Trophoblast cell (in vitro differentiated cells and primary cell): Measurements from ENCODE around the gene GLUD1.

Source experiments
- DNase-seq, 2 donors: peaks; one replicate each; pipeline ENCODE4 v3.0.0-alpha.2; 2016
- H2AFZ ChIP-seq: 2 replicates; pipeline ENCODE4 v1.6.1; 2013; ENCODE audit warnings: low read length, moderate library complexity, mild to moderate bottlenecking; ENCODE audit not compliant: insufficient read depth, poor library complexity
- H2AK5ac ChIP-seq: 2 replicates; pipeline ENCODE4 v1.6.1; 2013; ENCODE audit warnings: mild to moderate bottlenecking, low read length
- H2BK120ac ChIP-seq: 2 replicates; pipeline ENCODE4 v1.6.1; 2013; ENCODE audit warnings: low read length, mild to moderate bottlenecking, moderate library complexity; ENCODE audit not compliant: insufficient read depth, poor library complexity
- H2BK12ac ChIP-seq: 2 replicates; pipeline ENCODE4 v1.6.1; 2013; ENCODE audit warnings: mild to moderate bottlenecking, low read length, moderate library complexity
- H2BK5ac ChIP-seq: 2 replicates; pipeline ENCODE4 v1.6.1; 2013; ENCODE audit warnings: low read length, low read depth, moderate library complexity, mild to moderate bottlenecking; ENCODE audit not compliant: poor library complexity
- H3K14ac ChIP-seq: 2 replicates; pipeline ENCODE4 v1.6.1; 2013; ENCODE audit warnings: mild to moderate bottlenecking, low read length
- H3K18ac ChIP-seq: 2 replicates; pipeline ENCODE4 v1.6.1; 2013; ENCODE audit warnings: mild to moderate bottlenecking, low read length
- H3K23ac ChIP-seq: 2 replicates; pipeline ENCODE4 v1.6.1; 2013; ENCODE audit warnings: low read length
- H3K27ac ChIP-seq: 2 replicates; pipeline ENCODE4 v1.5.1; 2013; ENCODE audit warnings: low read depth, mild to moderate bottlenecking, inconsistent platforms, low read length, moderate library complexity
- H3K27me3 ChIP-seq: 2 replicates; pipeline ENCODE4 v1.6.1; 2013; ENCODE audit warnings: inconsistent platforms, mild to moderate bottlenecking, low read length, moderate library complexity; ENCODE audit not compliant: insufficient read depth
- H3K36me3 ChIP-seq, 2 experiments: 1 replicate in 1 of 2; 2 replicates in 1 of 2; pipeline ENCODE4 v1.6.1; 2013; ENCODE audit warnings: low read length in 2 of 2, mild to moderate bottlenecking in 2 of 2, moderate library complexity in 1 of 2; ENCODE audit not compliant: insufficient read depth in 2 of 2, control insufficient read depth in 1 of 2
- H3K4ac ChIP-seq: 2 replicates; pipeline ENCODE4 v1.6.1; 2013; ENCODE audit warnings: low read depth, mild to moderate bottlenecking, low read length, moderate library complexity
- H3K4me1 ChIP-seq, 2 experiments: 1 replicate in 1 of 2; 2 replicates in 1 of 2; pipeline ENCODE4 v1.6.1; 2013; ENCODE audit warnings: low read length in 2 of 2, mild to moderate bottlenecking in 2 of 2, moderate library complexity in 1 of 2; ENCODE audit not compliant: insufficient read depth in 2 of 2, control insufficient read depth in 1 of 2
- H3K4me2 ChIP-seq: 2 replicates; pipeline ENCODE4 v1.6.1; 2013; ENCODE audit warnings: inconsistent platforms, mild to moderate bottlenecking, low read length, moderate library complexity
- H3K4me3 ChIP-seq: 2 replicates; pipeline ENCODE4 v1.5.1; 2013; ENCODE audit warnings: mild to moderate bottlenecking, low read depth, low read length, inconsistent platforms
- H3K79me1 ChIP-seq: one replicate; pipeline ENCODE4 v1.6.1; 2013; ENCODE audit warnings: low read length
- H3K79me2 ChIP-seq: 2 replicates; pipeline ENCODE4 v1.6.1; 2013; ENCODE audit warnings: low read length, mild to moderate bottlenecking; ENCODE audit not compliant: control insufficient read depth, insufficient read depth, poor library complexity
- H3K9ac ChIP-seq: 2 replicates; pipeline ENCODE4 v1.6.1; 2013; ENCODE audit warnings: mild to moderate bottlenecking, low read length
- H3K9me3 ChIP-seq: 2 replicates; pipeline ENCODE4 v1.6.1; 2013; ENCODE audit warnings: low read depth, mild to moderate bottlenecking, control low read depth, inconsistent platforms, low read length; ENCODE audit not compliant: insufficient read depth
- H4K12ac ChIP-seq: 2 replicates; pipeline ENCODE4 v1.6.1; 2013; ENCODE audit warnings: low read depth, mild to moderate bottlenecking, low read length, moderate library complexity
- H4K8ac ChIP-seq: 2 replicates; pipeline ENCODE4 v1.6.1; 2013; ENCODE audit warnings: low read depth, mild to moderate bottlenecking, low read length, moderate library complexity
- H4K91ac ChIP-seq: one replicate; pipeline ENCODE4 v1.6.1; 2013; ENCODE audit warnings: low read depth, mild to moderate bottlenecking, low read length, moderate library complexity
- WGBS: extraction: QIAGEN DNeasy Blood & Tissue Kit; methylation state at CpG from one replicate; pipeline ENCODE4 v1.1.7; 2013; ENCODE audit warnings: missing lambda C conversion rate; ENCODE audit not compliant: insufficient read length, insufficient coverage; ENCODE audit errors: extremely low coverage; 5-methylcytosine and 5-hydroxymethylcytosine counted together

GLUD1 gene

DNA sequence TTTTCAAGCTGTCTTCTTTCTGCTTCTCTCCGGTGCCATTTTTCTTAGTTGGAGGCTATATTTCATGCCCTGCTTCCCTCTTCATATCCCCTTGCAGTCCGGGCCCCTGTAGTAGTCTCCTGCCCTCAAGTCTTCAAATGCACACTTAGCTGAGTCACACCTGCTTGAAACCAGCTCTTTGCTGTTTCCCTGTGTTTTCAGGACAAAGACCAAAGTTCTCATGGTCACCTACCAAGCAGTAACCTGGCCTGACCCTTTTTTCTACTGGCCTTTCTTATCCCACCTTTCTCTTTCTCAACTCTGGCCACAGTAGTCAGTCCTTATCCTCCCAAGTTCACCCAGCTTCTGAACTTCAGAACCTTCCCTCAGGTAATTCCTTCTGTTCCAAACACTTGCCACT lies 28.5 kb downstream of the GLUD1 start:
- H3K14ac ChIP-seq: no peak overlapping the region
- H3K4me3 ChIP-seq: no peak overlapping the region
- H3K23ac ChIP-seq: no peak overlapping the region
- H3K9me3 ChIP-seq: no peaks in the 10 kb centered on the region
- no peak overlapping the region for H2AFZ ChIP-seq
- H2AK5ac ChIP-seq: no peak overlapping the region
- no peaks in the 10 kb centered on the region for H3K27me3 ChIP-seq
- H3K18ac ChIP-seq: no peak overlapping the region
- H4K8ac ChIP-seq: no peak overlapping the region
- H3K27ac ChIP-seq: no peak overlapping the region
- no peak for DNase-seq
- no peak overlapping the region for H3K9ac ChIP-seq
- H4K91ac ChIP-seq: no peak overlapping the region
- WGBS: no CpG with 5 or more reads among the region's 2 CpGs
- no peak overlapping the region for H3K4me2 ChIP-seq
- H3K4me1 ChIP-seq: no peaks in the 10 kb centered on the region
- H3K79me1 ChIP-seq: no peaks in the 10 kb centered on the region
- no peaks in the 10 kb centered on the region for H3K79me2 ChIP-seq
- no peak overlapping the region for H2BK12ac ChIP-seq
- no peak overlapping the region for H2BK120ac ChIP-seq
- peaks cover 12 to 15% of the 10 kb centered on the region in 2 experiments for H3K36me3 ChIP-seq
- H4K12ac ChIP-seq: no peak overlapping the region
- no peak overlapping the region for H3K4ac ChIP-seq
- H2BK5ac ChIP-seq: no peak overlapping the region

DNA sequence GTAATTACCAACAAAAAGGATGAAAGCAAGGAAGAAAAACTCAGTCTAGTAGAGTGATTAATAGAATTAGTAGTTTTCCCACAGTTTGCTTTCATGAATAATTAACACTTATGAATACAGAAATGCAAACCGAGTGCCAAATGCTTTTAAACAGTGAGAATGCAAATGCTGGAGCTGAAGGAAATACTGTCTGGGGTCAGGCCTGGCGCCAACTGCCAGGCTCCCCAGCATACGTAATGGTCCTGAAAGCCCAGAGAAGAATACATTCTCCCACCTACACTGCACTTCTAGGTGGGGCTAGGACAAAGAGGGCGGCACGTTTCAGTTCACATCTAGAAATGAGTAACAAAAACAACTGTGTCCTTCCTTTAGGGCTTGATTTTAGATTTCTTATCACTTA lies 30.0 kb downstream of the GLUD1 start:
- H3K79me2 ChIP-seq: no peaks in the 10 kb centered on the region
- no peak overlapping the region for H2BK120ac ChIP-seq
- no peak overlapping the region for H3K14ac ChIP-seq
- H3K79me1 ChIP-seq: no peaks in the 10 kb centered on the region
- no peak overlapping the region for H3K23ac ChIP-seq
- H3K36me3 ChIP-seq: peaks cover 13 to 14% of the 10 kb centered on the region in 2 experiments
- no peak overlapping the region for H3K27ac ChIP-seq
- no peak overlapping the region for H3K18ac ChIP-seq
- H3K4me3 ChIP-seq: no peak overlapping the region
- no peak overlapping the region for H4K12ac ChIP-seq
- H3K4me2 ChIP-seq: no peak overlapping the region
- no peaks in the 10 kb centered on the region for H3K4me1 ChIP-seq
- H3K9me3 ChIP-seq: no peaks in the 10 kb centered on the region
- H3K27me3 ChIP-seq: no peaks in the 10 kb centered on the region
- WGBS: no CpG with 5 or more reads among the region's 5 CpGs
- H4K8ac ChIP-seq: no peak overlapping the region
- H3K9ac ChIP-seq: no peak overlapping the region
- H2AK5ac ChIP-seq: no peak overlapping the region
- no peak overlapping the region for H2BK12ac ChIP-seq
- H4K91ac ChIP-seq: no peak overlapping the region
- H3K4ac ChIP-seq: no peak overlapping the region
- H2BK5ac ChIP-seq: no peak overlapping the region
- no peak for DNase-seq
- H2AFZ ChIP-seq: no peak overlapping the region

DNA sequence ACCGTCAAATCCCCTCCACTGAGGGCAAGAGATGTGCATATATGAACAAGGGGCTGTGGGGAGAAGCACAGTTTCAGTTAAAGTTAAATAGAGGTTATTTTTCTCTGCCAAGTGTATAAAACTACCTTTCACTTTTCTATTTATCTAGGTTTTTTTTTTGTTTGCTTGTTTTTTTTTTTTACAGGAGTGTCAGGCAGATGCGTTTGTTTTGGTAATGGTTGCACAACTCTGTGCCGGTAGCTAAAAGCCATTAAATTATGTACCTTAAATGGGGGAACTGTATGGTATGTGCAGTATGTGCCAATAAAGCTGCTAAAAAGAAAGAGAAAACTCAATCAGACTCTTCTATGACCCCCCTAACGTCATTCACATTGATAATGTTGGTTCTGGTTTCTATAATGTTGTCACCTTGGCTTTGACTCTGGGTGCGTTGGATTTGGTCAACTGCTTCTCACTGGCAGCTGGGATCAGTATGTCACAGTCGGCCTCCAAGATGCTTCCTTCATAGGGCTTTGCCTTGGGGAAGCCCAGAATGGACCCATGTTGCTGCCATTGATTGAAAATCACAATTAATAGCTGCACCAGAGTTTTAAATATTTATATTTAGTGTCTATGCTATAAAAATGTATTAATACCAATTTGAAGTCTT lies 34.2 kb downstream of the GLUD1 start:
- H2BK12ac ChIP-seq: no peak overlapping the region
- H3K4me3 ChIP-seq: no peak overlapping the region
- H3K79me2 ChIP-seq: no peaks in the 10 kb centered on the region
- H4K8ac ChIP-seq: no peak overlapping the region
- H3K4me1 ChIP-seq: no peaks in the 10 kb centered on the region
- WGBS: no CpG with 5 or more reads among the region's 6 CpGs
- H3K9ac ChIP-seq: no peak overlapping the region
- H3K27me3 ChIP-seq: no peaks in the 10 kb centered on the region
- H4K12ac ChIP-seq: no peak overlapping the region
- no peak overlapping the region for H2BK120ac ChIP-seq
- DNase-seq: no peak
- H3K79me1 ChIP-seq: no peaks in the 10 kb centered on the region
- H3K27ac ChIP-seq: no peak overlapping the region
- no peaks in the 10 kb centered on the region for H3K9me3 ChIP-seq
- no peak overlapping the region for H2AK5ac ChIP-seq
- H4K91ac ChIP-seq: no peak overlapping the region
- no peak overlapping the region for H3K23ac ChIP-seq
- no peak overlapping the region for H3K18ac ChIP-seq
- no peak overlapping the region for H3K4me2 ChIP-seq
- no peak overlapping the region for H3K14ac ChIP-seq
- no peak overlapping the region for H3K4ac ChIP-seq
- H3K36me3 ChIP-seq: peaks cover 13 to 16% of the 10 kb centered on the region in 2 experiments
- no peak overlapping the region for H2BK5ac ChIP-seq
- H2AFZ ChIP-seq: no peak overlapping the region

DNA sequence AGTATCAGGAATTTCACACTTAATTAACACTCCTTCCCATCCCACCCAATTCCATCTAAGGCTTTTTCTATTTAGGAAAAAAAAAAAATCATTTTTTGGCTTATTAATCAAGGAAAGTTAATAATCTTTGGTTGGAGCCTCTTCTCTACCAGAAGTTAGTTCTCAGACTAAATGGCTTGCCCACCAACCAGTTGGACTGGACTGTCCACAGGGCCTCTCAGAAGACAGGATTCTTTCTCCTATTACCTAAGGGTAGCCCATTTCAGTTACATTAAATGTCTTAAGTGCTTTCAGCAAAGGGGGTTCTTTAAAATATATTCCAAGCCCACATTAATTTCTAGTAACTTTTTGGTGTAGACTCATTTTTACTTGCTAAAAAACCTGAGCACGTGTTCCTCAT lies 35.2 kb downstream of the GLUD1 start:
- Histone ChIP-seq H3K18ac (no peak overlapping the region), H3K36me3 (peaks cover 17 to 18% of the 10 kb centered on the region in 2 experiments), H4K91ac (no peak overlapping the region), H4K12ac (no peak overlapping the region), H3K27ac (no peak overlapping the region), H4K8ac (no peak overlapping the region), H3K79me2 (no peaks in the 10 kb centered on the region), H3K4me3 (no peak overlapping the region), H3K4me1 (no peaks in the 10 kb centered on the region), H3K27me3 (no peaks in the 10 kb centered on the region), H2BK12ac (no peak overlapping the region), H3K4ac (no peak overlapping the region), H3K23ac (no peak overlapping the region), H3K79me1 (no peaks in the 10 kb centered on the region), H2BK5ac (no peak overlapping the region), H2AK5ac (no peak overlapping the region), H3K14ac (no peak overlapping the region), H3K4me2 (no peak overlapping the region), H2AFZ (no peak overlapping the region), H3K9ac (no peak overlapping the region), H3K9me3 (no peaks in the 10 kb centered on the region), H2BK120ac (no peak overlapping the region)
- no CpG with 5 or more reads among the region's 1 CpG for WGBS
- DNase-seq: peak; percentile 42 to 77
